HEK293T (cell line): Measurements from ENCODE around the gene NFE2L3.

Experiments
- CTBP1 ChIP-seq: fragments of 450-650 bp; IDR thresholded peaks from 2 replicates; pipeline ENCODE4 v1.6.1; 2016; ENCODE audit warnings: borderline replicate concordance
- ELF4 ChIP-seq: fragments of 450-650 bp; IDR thresholded peaks from 2 replicates; pipeline ENCODE4 v1.6.1; 2017; ENCODE audit warnings: antibody characterized with exemption
- FOXK2 ChIP-seq: fragments of 450-650 bp; IDR thresholded peaks from 2 replicates; pipeline ENCODE4 v1.6.1; 2016; ENCODE audit warnings: mild to moderate bottlenecking
- FOXM1 ChIP-seq: fragments of 450-650 bp; IDR thresholded peaks from 2 replicates; pipeline ENCODE4 v1.6.1; 2017; ENCODE audit warnings: mild to moderate bottlenecking, borderline replicate concordance
- LEF1 ChIP-seq: fragments of 450-650 bp; IDR thresholded peaks from 2 replicates; pipeline ENCODE4 v1.6.1; 2017; ENCODE audit warnings: mild to moderate bottlenecking, borderline replicate concordance
- NFRKB ChIP-seq: fragments of 450-650 bp; IDR thresholded peaks from 2 replicates; pipeline ENCODE4 v1.6.1; 2016; ENCODE audit warnings: mild to moderate bottlenecking, moderate library complexity
- PKNOX1 ChIP-seq: fragments of 450-650 bp; IDR thresholded peaks from 2 replicates; pipeline ENCODE4 v1.6.1; 2016
- SP1 ChIP-seq: fragments of 450-650 bp; IDR thresholded peaks from 2 replicates; pipeline ENCODE4 v1.6.1; 2017

GRCh38 chr7:26227987-26228386 is 76.0 kb downstream of the NFE2L3 start:
- TF ChIP-seq PKNOX1 (no peak), NFRKB (no peak), CTBP1 (no peak), ELF4 (no peak), SP1 (no peak), FOXM1 (no peak), FOXK2 (no peak), LEF1 (no peak)
